ENCODE measurements around the gene KCNAB1. TPM values are rescaled to one million over a fixed set of nuclear protein-coding genes. Genes with fewer than 3 reads are reported as not detected.
A peak's percentile ranks its signal among the peaks of the same experiment; 100 is the strongest.

The KCNAB1 gene
- total and polyA plus RNA-seq, 2 of the 8 experiments (the other 6 are each of a cell fraction or from before 2014, with no cell fraction given), result 0.51 to 2.3 TPM

DNA sequence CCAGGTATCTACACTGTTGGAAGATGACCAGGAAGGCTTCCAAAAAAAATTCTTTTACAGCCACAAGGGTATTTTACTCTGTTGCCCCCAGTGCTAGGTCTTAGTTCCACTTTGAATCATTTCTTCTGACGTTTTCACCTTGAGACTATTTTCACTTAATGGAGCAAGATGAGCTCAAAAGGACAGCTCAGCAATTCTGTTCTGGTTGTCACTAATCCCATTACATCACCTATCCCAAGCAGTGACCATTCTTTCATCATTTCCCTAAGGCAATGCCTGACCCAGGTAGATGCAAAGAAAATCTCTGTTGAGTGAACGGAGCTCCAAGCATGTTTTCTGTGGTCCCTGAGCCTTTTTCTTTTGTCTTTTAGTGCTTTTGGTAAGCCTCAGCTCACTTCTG, 210.0 kb downstream of the KCNAB1 start:
- 81% methylated on average over 2 of the region's 2 CpGs; no CpG with 5 or more reads in 1 of the 2 experiments for WGBS, 2 experiments (ENCODE audit: extremely low coverage in 1 of 2, insufficient coverage in 1 of 2, insufficient read length in 1 of 2, insufficient replicate concordance in 2 of 2, low coverage in 1 of 2, low lambda C conversion rate in 2 of 2, missing lambda C conversion rate in 1 of 2)
- ChIA-PET CTCF (ENCODE audit: partially characterized antibody) (interaction anchor here (0.6 to 1.7 kb wide), 7 partner anchors 9 to 1408 kb away, joined by 3 to 7 read pairs (median 4); no protein-coding TSS in a partner anchor), POLR2A (ENCODE audit: partially characterized antibody) (no interaction called here)
- Histone ChIP-seq H3K36me3 (ENCODE audit: control insufficient read depth in 2 of 4, insufficient read depth in 4 of 4, low read length in 3 of 4) (no peaks in the 10 kb centered on the region), H2BK120ac (replicated peaks; ENCODE audit: low read depth, low read length) (no peak overlapping the region), H3K79me2 (ENCODE audit: control insufficient read depth in 1 of 2, insufficient read depth in 2 of 2, low read length in 2 of 2) (no peaks in the 10 kb centered on the region), H2BK5ac (ENCODE audit: low read depth, low read length) (no peak overlapping the region), H3K56ac (replicated peaks; ENCODE audit: insufficient read length, low read depth, low read length) (no peak overlapping the region), H4K91ac (replicated peaks; ENCODE audit: insufficient read length, low read length) (no peak overlapping the region), H3K23me2 (ENCODE audit: low read depth, low read length) (no peaks in the 10 kb centered on the region), H2BK15ac (ENCODE audit: low read length) (no peak overlapping the region), H3K9me3 (ENCODE audit: insufficient read depth in 2 of 2, low read depth in 1 of 2, low read length in 1 of 2) (no peaks in the 10 kb centered on the region), H3K27ac (ENCODE audit: low read depth, low read length) (no peak overlapping the region), H2AFZ (ENCODE audit: low read length) (0 out of 2 replicates have a peak overlapping the region, but pooled peaks have one; percentile 46), H2BK12ac (ENCODE audit: low read depth, low read length) (no peak overlapping the region), H2AK5ac (ENCODE audit: low read depth, low read length) (no peak overlapping the region), H3K79me1 (ENCODE audit: low read depth, low read length) (no peaks in the 10 kb centered on the region), H4K20me1 (replicated peaks in 1 of 2; ENCODE audit: control insufficient read depth in 1 of 2, insufficient read depth in 2 of 2, low read length in 2 of 2) (no peaks in the 10 kb centered on the region), H3K4me2 (ENCODE audit: insufficient read depth in 1 of 2, low read depth in 2 of 2, low read length in 2 of 2) (no peak overlapping the region), H3K23ac (ENCODE audit: insufficient read length) (no peak overlapping the region), H4K5ac (ENCODE audit: insufficient read length, low read depth, low read length) (no peak overlapping the region), H3K14ac (ENCODE audit: insufficient read length) (no peak overlapping the region), H3K4me1 (replicated peaks in 1 of 4; ENCODE audit: control insufficient read depth in 3 of 4, insufficient read depth in 4 of 4, low read length in 3 of 4) (peaks cover 0 to 9% (median 1%) of the 10 kb centered on the region in 4 experiments; a peak in 3 of 7 replicates), H2BK20ac (ENCODE audit: low read length) (no peak overlapping the region), H3K9ac (replicated peaks in 1 of 4; ENCODE audit: extremely low read depth in 1 of 4, low read depth in 3 of 4, low read length in 3 of 4) (no peak overlapping the region), H3K4me3 (ENCODE audit: extremely low read depth in 1 of 4, insufficient read depth in 2 of 4, low read depth in 3 of 4, low read length in 4 of 4) (no peak overlapping the region), H3K18ac (ENCODE audit: extremely low read depth, low read length) (no peak overlapping the region), H3K27me3 (replicated peaks in 1 of 4; ENCODE audit: control insufficient read depth in 3 of 4, extremely low read depth in 1 of 4, insufficient read depth in 3 of 4, low read length in 3 of 4) (no peaks in the 10 kb centered on the region), H3K4ac (replicated peaks; ENCODE audit: insufficient read length, low read depth, low read length) (no peak overlapping the region), H4K8ac (ENCODE audit: extremely low read depth, insufficient read depth, low read length) (no peak overlapping the region)
- DNase-seq (ENCODE audit: low read depth in 1 of 2, low spot score in 2 of 2), result no peak
- no peak for FAIRE-seq
- TF ChIP-seq EZH2 (IDR thresholded peaks at IDR 0.05; ENCODE audit: low read depth, low read length, severe bottlenecking) (no peak), EP300 (IDR thresholded peaks at IDR 0.05; ENCODE audit: borderline replicate concordance in 1 of 2, low read depth in 2 of 2, low read length in 2 of 2) (no peak), RBBP5 (IDR thresholded peaks at IDR 0.05; ENCODE audit: borderline replicate concordance, low read depth, low read length) (no peak), HDAC6 (IDR thresholded peaks at IDR 0.05; ENCODE audit: low read depth, low read length) (no peak), TCF12 (IDR thresholded peaks at IDR 0.05; ENCODE audit: low read depth, low read length) (no peak), CREB1 (IDR thresholded peaks at IDR 0.05) (no peak), ASH2L (IDR thresholded peaks at IDR 0.05; ENCODE audit: low read length) (no peak), SIN3A (conservative IDR thresholded peaks at IDR 0.05 in 1 of 2, IDR thresholded peaks at IDR 0.05 in 1 of 2; ENCODE audit: low read depth in 1 of 2, low read length in 2 of 2) (no peak)
- TF ChIP-seq, protein P1, sequence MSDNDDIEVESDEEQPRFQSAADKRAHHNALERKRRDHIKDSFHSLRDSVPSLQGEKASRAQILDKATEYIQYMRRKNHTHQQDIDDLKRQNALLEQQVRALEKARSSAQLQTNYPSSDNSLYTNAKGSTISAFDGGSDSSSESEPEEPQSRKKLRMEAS (IDR thresholded peaks at IDR 0.05), result no peak
- TF ChIP-seq, protein P2, sequence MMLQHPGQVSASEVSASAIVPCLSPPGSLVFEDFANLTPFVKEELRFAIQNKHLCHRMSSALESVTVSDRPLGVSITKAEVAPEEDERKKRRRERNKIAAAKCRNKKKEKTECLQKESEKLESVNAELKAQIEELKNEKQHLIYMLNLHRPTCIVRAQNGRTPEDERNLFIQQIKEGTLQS (IDR thresholded peaks at IDR 0.05; ENCODE audit: insufficient read depth, low read depth, low read length), result no peak

Measured in H1 (cell line).